SK-N-SH treated with all-trans-retinoic acid at 6 μM for 48 hours (cell line): ENCODE results near the gene ARID1A.

Source experiments
- BACH2 ChIP-seq: fragments of 250-450 bp; sonication (Bioruptor Pico); IDR thresholded peaks from 2 replicates; pipeline ENCODE4 v1.9.0; 2021; ENCODE audit warnings: mild to moderate bottlenecking, borderline replicate concordance
- PPARA ChIP-seq: fragments of 250-450 bp; sonication (Bioruptor Pico); IDR thresholded peaks from 2 replicates; pipeline ENCODE4 v1.5.0; 2020; ENCODE audit warnings: mild to moderate bottlenecking, borderline replicate concordance
- RARB ChIP-seq: fragments of 250-450 bp; sonication (Bioruptor Pico); IDR thresholded peaks from 2 replicates; pipeline ENCODE4 v1.8.0; 2021; ENCODE audit warnings: mild to moderate bottlenecking, moderate library complexity
- SNAI2 ChIP-seq: fragments of 250-450 bp; sonication (Bioruptor Pico); IDR thresholded peaks from 2 replicates; pipeline ENCODE4 v1.5.0; 2020; ENCODE audit warnings: mild to moderate bottlenecking, moderate library complexity
- TOX ChIP-seq: fragments of 250-450 bp; sonication (Bioruptor Pico); IDR thresholded peaks from 2 replicates; pipeline ENCODE4 v1.8.0; 2021; ENCODE audit warnings: mild to moderate bottlenecking, moderate library complexity, borderline replicate concordance
- ZFP3 ChIP-seq: fragments of 250-450 bp; sonication (Bioruptor Pico); IDR thresholded peaks from 2 replicates; pipeline ENCODE4 v1.5.0; 2020; ENCODE audit warnings: mild to moderate bottlenecking, moderate library complexity
- ZFP30 ChIP-seq: fragments of 450-650 bp; formaldehyde crosslinking; IDR thresholded peaks from 2 replicates; pipeline ENCODE4 v1.5.0; 2022; ENCODE audit warnings: mild to moderate bottlenecking, moderate library complexity
- ZNF70 ChIP-seq: fragments of 450-650 bp; formaldehyde crosslinking; IDR thresholded peaks from 2 replicates; pipeline ENCODE4 v1.5.0; 2020; ENCODE audit warnings: mild to moderate bottlenecking, moderate library complexity
- ZNF8 ChIP-seq: fragments of 450-650 bp; formaldehyde crosslinking; IDR thresholded peaks from 2 replicates; pipeline ENCODE4 v1.5.0; 2020; ENCODE audit warnings: mild to moderate bottlenecking, moderate library complexity
- TF ChIP-seq, protein P1 (sequence below): fragments of 250-450 bp; sonication (Bioruptor Pico); IDR thresholded peaks from 2 replicates; pipeline ENCODE4 v1.5.1; 2021; ENCODE audit warnings: mild to moderate bottlenecking, moderate library complexity
- TF ChIP-seq, protein P2 (sequence below): fragments of 250-450 bp; sonication (Bioruptor Pico); IDR thresholded peaks from 2 replicates; pipeline ENCODE4 v1.5.1; 2020; ENCODE audit warnings: low read depth, mild to moderate bottlenecking, moderate library complexity
- TF ChIP-seq, protein P3 (sequence below): fragments of 250-450 bp; sonication (Bioruptor Pico); IDR thresholded peaks from 2 replicates; pipeline ENCODE4 v1.8.0; 2020; ENCODE audit warnings: mild to moderate bottlenecking, moderate library complexity, borderline replicate concordance
- TF ChIP-seq, protein P4 (sequence below): fragments of 250-450 bp; sonication (Bioruptor Pico); IDR thresholded peaks from 2 replicates; pipeline ENCODE4 v1.8.0; 2021; ENCODE audit warnings: low read depth, mild to moderate bottlenecking, moderate library complexity, borderline replicate concordance

DNA sequence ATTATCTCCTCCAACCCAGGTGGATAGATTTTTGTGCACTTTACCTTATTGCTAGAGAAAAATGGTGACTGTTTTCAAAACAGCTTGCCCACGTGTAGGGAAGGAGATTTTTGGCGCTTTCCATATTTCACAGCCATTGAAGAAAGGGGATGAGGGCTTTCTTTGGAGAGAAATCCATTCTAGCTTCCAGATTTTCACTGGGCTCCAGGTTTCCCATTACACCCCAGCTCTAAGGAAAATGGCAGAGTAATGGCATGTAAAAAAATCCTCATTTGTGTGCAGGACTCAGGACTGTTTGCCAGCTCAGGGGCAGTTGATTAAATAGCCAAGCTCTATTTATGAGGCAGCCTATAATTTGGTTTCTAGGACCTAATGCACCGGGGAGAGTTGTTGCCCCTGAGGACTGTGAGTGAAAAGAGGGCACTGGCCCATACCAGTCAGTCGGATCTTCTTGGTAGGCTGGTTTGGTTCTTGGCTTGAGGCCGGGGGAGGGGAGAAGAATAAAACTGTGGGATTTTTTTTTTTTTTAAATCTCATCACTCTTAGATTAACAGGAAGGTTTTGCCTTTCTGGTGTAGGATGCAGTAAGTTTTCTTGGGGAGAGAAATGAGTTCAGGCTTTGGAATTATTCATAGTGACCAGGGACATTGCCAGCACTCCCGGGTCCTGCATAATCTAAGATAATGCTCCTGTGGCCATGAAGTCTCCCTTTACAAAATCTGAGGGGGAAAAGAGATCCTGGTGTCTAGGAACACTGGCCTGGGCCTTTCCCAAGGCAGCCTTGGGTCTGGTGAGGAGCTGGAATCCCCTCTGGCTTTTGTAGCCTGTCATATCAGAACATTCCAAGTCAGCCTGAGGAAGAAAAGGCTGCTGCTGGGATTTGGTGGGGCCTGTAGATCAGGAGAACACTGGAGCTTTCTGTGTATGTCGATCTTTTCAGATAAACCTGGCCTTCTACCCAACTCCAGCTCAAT is 1.9 kb upstream of the ARID1A start:
- TF ChIP-seq BACH2 (CRISPR knock-in tag): no peak
- no peak for TF ChIP-seq ZFP30 (CRISPR knock-in tag)
- no peak for TF ChIP-seq RARB (CRISPR knock-in tag)
- TF ChIP-seq SNAI2 (CRISPR knock-in tag): no peak
- TF ChIP-seq, protein P1, sequence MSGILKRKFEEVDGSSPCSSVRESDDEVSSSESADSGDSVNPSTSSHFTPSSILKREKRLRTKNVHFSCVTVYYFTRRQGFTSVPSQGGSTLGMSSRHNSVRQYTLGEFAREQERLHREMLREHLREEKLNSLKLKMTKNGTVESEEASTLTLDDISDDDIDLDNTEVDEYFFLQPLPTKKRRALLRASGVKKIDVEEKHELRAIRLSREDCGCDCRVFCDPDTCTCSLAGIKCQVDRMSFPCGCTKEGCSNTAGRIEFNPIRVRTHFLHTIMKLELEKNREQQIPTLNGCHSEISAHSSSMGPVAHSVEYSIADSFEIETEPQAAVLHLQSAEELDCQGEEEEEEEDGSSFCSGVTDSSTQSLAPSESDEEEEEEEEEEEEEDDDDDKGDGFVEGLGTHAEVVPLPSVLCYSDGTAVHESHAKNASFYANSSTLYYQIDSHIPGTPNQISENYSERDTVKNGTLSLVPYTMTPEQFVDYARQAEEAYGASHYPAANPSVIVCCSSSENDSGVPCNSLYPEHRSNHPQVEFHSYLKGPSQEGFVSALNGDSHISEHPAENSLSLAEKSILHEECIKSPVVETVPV (CRISPR knock-in tag): no peak
- no peak for TF ChIP-seq ZNF70 (CRISPR knock-in tag)
- TF ChIP-seq, protein P2, sequence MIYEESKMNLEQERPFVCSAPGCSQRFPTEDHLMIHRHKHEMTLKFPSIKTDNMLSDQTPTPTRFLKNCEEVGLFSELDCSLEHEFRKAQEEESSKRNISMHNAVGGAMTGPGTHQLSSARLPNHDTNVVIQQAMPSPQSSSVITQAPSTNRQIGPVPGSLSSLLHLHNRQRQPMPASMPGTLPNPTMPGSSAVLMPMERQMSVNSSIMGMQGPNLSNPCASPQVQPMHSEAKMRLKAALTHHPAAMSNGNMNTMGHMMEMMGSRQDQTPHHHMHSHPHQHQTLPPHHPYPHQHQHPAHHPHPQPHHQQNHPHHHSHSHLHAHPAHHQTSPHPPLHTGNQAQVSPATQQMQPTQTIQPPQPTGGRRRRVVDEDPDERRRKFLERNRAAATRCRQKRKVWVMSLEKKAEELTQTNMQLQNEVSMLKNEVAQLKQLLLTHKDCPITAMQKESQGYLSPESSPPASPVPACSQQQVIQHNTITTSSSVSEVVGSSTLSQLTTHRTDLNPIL (CRISPR knock-in tag): no peak
- no peak for TF ChIP-seq PPARA (CRISPR knock-in tag)
- TF ChIP-seq ZFP3 (CRISPR knock-in tag): no peak
- TF ChIP-seq, protein P3, sequence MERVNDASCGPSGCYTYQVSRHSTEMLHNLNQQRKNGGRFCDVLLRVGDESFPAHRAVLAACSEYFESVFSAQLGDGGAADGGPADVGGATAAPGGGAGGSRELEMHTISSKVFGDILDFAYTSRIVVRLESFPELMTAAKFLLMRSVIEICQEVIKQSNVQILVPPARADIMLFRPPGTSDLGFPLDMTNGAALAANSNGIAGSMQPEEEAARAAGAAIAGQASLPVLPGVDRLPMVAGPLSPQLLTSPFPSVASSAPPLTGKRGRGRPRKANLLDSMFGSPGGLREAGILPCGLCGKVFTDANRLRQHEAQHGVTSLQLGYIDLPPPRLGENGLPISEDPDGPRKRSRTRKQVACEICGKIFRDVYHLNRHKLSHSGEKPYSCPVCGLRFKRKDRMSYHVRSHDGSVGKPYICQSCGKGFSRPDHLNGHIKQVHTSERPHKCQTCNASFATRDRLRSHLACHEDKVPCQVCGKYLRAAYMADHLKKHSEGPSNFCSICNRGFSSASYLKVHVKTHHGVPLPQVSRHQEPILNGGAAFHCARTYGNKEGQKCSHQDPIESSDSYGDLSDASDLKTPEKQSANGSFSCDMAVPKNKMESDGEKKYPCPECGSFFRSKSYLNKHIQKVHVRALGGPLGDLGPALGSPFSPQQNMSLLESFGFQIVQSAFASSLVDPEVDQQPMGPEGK (CRISPR knock-in tag): no peak
- no peak for TF ChIP-seq TOX
- TF ChIP-seq ZNF8 (CRISPR knock-in tag): no peak
- TF ChIP-seq, protein P4, sequence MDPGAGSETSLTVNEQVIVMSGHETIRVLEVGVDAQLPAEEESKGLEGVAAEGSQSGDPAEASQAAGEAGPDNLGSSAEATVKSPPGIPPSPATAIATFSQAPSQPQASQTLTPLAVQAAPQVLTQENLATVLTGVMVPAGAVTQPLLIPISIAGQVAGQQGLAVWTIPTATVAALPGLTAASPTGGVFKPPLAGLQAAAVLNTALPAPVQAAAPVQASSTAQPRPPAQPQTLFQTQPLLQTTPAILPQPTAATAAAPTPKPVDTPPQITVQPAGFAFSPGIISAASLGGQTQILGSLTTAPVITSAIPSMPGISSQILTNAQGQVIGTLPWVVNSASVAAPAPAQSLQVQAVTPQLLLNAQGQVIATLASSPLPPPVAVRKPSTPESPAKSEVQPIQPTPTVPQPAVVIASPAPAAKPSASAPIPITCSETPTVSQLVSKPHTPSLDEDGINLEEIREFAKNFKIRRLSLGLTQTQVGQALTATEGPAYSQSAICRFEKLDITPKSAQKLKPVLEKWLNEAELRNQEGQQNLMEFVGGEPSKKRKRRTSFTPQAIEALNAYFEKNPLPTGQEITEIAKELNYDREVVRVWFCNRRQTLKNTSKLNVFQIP (CRISPR knock-in tag): no peak
